ENCODE measurements around the gene BTBD9.

GRCh38 chr6:38264605-38265004 is 375.1 kb downstream of the BTBD9 start:
- TF ChIP-seq ZNF274 (IDR thresholded peaks at IDR 0.05; ENCODE audit: low read depth, low read length), result no peak
- TF ChIP-seq YY1 (IDR thresholded peaks at IDR 0.05; ENCODE audit: insufficient read depth, insufficient read length), result no peak

Measured in NT2/D1 (cell line).